ENCODE data around the gene DNAH9.
A peak's percentile ranks its signal among the peaks of the same experiment; 100 is the strongest.

The DNAH9 gene

GRCh38 chr17:11853321-11854151 lies 255.3 kb downstream of the DNAH9 start:
- no peak for DNase-seq

DNA sequence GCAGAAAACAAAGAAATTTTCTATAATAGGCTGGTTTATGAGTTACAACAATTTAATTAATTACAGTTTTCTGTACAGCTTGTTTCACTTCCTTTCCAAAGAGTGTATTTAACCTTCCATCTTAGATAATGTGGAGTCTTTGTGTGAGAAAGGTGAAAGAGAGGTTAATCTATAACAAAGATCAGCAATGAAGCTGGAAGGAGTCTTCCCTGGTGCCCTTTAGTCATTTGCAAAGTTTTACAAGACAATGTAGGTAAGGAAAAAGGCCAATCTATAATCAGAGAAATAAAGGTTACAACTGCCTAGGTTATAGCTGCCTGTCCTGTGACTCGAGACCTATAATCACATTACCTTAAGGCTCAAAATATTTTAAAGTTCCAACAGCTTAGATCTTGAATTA lies 257.0 kb downstream of the DNAH9 start:
- no peak for DNase-seq

DNA sequence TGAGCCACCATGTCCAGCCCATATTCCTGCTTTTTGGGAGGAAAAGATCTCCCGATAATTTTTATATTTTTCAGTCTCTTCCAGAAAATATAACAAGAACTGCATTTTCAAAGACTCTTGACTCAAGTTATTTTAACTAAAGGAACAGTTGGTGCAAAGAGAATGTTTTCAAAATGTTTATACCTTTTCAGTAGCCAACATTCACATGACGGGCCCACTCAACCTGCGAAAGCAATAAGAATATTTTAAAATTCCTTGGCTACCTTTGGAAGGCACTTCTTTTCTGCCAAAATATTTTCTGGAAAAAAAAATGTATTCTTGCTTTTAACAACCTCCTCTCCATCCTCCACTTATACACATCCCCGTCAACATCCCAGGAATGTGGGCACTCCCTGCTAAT lies 258.7 kb downstream of the DNAH9 start:
- no peak for DNase-seq

DNA sequence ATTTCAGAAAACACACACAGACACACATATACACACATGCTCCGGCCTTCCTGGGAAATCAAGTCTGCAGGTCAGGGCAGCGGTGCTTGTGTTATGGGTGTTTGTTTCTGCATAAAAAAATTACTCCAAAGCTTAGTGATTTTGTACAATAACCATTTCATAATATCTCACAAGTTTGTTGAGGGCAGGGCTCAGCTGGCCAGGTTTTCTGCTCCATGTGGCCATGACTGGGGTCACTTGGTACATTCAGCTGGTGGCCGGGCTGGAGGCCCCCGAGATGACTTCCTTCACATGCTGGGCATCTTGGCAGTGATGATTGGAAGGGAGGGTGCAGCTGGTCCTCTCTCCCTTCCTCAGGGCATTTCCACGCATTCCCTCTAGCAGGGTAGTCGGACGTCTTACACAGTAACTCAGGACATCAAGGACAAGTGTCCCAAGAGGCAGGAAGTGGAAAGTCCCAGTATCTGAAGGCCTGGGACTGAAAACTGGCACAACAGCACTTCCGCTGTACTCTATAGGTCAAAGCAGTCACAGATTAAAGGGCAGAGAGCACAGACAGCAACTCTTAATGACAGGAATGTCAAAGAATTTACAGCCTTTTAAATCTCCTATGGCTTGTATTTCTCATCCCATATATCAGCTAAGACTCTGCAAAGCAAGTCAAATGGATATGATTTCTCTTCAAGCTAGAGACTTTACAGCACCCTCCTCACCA lies 271.6 kb downstream of the DNAH9 start:
- no peak for DNase-seq

- no peak for DNase-seq
Observed at GRCh38 chr17:11871773-11872172, 273.5 kb downstream of the DNAH9 start.

GRCh38 chr17:11874756-11875155 lies 276.5 kb downstream of the DNAH9 start:
- DNase-seq = no peak

DNA sequence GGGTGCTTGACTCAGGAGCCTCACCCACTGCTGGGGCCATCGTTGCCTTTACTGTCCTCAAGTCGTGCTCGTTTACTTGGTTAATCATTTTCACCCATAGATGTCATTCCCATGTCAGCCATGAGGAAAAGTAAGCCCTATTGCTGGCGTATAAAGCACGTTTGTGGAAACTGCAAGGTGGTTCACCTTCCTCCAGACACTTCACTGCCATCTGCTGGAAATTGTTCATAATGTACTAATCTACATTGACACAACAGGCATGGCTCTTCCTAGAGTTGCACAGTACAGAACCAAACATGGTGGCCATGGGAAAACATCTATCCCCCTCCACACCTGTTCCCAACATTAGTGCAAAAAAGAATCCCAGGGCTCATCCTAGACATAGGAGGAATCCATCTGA lies 282.4 kb downstream of the DNAH9 start:
- no peak for DNase-seq

- DNase-seq = no peak
Observed at GRCh38 chr17:11882716-11883115, 284.4 kb downstream of the DNAH9 start.

DNA sequence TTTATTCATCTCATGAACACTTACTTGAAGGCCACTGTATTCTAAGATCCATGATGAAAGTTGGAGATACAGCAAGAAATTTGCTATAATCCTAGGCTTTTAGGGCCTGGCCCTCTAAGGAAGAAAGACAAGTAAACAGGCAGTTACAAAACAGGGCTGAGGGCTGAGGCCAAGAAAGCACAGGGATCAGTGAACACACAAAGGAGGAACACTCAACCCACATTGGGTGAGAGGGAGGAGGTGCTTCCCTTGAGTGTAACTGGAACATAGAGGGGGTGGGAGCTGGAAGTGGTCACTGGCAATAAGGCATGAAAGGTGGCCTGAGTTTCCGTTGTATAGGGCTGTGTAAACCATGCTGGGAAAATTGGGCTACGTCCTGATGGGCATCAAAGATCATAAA lies 286.8 kb downstream of the DNAH9 start:
- no peak for DNase-seq

GRCh38 chr17:11889266-11889665 lies 291.0 kb downstream of the DNAH9 start:
- no peak for DNase-seq

DNA sequence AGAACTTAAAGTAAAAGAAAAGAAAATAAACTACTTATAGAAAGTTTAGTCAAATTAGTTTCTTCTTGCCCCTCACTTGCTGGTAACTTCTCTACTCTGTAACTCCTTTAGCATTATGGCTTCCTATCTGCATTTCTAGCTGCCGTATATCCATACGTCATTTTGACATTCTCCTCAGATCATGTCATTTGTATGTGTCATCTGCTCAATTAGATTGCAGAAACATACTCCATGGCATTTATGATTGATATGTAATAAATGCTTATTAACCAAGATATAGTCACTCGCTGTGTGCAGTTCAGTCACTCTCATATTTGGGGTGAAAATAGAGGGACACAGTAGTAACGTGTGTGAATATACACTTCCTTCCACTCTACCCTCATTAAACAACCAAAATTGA lies 295.6 kb downstream of the DNAH9 start:
- no peak for DNase-seq

DNA sequence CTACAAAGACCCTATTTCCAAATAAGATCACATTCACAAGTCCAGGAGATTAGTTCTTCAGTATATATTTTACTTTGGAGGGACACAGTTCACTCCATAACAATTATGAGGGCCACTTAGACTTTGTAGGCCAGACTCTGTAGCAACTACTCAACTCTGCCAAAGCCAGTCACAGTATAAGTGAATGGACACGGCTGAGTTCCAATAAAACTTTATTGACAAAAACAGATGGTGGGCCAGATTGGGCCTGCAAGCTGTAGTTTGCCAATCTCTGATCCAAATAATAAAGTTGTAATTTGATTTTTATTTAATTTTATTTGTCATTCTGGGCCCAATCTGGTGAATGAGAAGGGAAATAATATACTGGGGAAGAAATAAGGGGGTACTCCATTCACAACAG lies 297.9 kb downstream of the DNAH9 start:
- no peak for DNase-seq

- DNase-seq = peak; percentile 5
Observed at GRCh38 chr17:11898526-11899235, 300.4 kb downstream of the DNAH9 start.

DNA sequence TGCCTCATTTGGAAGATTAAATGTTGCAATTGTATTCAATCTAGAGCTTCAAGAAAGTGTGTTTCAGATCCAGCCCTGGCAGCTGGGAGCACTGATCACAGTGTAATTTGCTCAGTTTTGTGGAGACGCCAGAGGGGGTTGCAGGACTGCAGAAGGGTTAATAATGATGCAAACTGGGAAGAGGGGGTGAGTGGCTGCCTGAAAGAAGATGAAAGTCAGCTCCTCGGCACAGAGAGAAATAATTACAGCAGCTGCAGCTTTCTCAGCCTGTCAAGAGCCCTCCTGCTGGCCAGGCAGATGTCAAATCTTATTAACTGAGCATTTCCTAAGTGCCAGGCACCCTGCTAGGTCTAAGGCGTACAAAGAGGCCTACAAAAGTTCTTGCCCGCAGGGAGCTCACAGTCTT lies 301.3 kb downstream of the DNAH9 start:
- DNase-seq = peak; percentile 8

- no peak for DNase-seq
Observed at GRCh38 chr17:11900041-11900476, 301.8 kb downstream of the DNAH9 start.

DNA sequence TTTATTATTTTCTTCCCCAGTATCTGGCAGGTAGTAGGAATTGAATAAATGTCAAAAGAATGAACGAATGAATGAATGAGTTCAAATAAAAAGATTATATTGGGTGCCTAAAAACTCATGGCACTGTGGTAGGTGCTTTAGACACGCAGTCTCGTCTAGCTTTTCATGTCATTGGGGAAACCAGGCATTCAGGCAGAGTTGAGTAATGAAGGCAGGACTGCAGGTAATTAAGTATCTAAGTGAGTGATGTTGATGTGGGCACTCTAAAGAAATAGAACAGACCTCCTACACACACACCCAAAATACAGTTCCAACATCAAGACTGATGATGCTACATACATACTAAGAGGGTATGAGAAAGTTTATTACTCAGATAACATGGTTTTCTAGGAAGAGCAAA lies 302.4 kb downstream of the DNAH9 start:
- no peak for DNase-seq

GRCh38 chr17:11901931-11902330 lies 303.7 kb downstream of the DNAH9 start:
- DNase-seq = no peak

- DNase-seq = no peak
Observed at GRCh38 chr17:11908711-11909146, 310.5 kb downstream of the DNAH9 start.

- DNase-seq = no peak
Observed at GRCh38 chr17:11909348-11909747, 311.1 kb downstream of the DNAH9 start.

GRCh38 chr17:11916091-11916490 lies 317.8 kb downstream of the DNAH9 start:
- no peak for DNase-seq

DNA sequence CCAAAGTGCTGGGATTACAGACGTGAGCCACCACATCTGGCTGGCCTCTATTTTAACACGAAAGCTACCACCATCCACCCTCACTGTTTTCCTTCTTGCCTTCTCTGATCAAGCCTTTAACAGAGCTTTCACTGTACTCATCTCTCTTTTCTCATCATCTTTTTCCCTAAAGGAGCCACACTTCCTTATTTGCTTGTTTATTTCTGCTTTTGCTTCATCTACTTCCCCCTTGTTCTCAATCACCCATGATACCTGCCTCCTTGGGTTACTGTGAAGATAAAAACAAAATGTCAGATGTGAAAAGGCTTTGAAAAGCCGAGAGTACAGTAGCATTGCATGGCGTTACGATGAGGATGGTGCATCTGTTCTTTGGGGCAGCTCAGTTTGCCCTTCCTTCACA lies 319.1 kb downstream of the DNAH9 start:
- no peak for DNase-seq

DNA sequence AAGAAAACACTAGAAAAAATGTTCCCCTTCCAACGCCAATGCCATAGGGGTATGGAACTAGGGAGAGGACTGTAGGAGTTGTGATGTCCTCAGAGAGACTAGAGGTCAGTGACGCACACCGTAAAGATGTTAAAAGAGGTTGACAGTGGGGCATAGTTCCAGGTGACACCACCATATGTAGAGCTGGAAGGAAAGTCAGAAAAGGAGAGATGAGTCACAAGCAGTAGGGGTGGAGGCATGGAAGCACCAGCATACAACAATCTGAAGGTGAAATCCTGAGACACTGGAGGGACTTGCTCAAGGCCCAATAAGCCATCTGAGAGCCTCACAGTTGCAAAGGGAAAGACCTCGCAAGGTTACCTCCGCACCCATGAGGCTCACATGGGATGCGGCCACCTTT lies 323.0 kb downstream of the DNAH9 start:
- no peak for DNase-seq

GRCh38 chr17:11922638-11923037 lies 324.4 kb downstream of the DNAH9 start:
- DNase-seq = no peak

GRCh38 chr17:11924076-11924475 lies 325.8 kb downstream of the DNAH9 start:
- DNase-seq = no peak
